Spleen (tissue), 11 donors: ENCODE data around the gene TNS2. TPM values are rescaled to one million over a fixed set of nuclear protein-coding genes. Genes with fewer than 3 reads are reported as not detected.
A peak's percentile ranks its signal among the peaks of the same experiment; 100 is the strongest.

Experiments
- DNase-seq: peaks from one replicate; pipeline ENCODE4 v3.0.0-alpha.2; 2020
- H3K27ac ChIP-seq, 8 donors: fragments of 200-600 bp; sonication (generic) in 7 of 8; 1 replicate in 4 of 8; 2 replicates in 4 of 8; pipeline versions ENCODE4 v1.5.0 to v1.8.0; 2016 to 2021; ENCODE audit warnings: inconsistent platforms in 4 of 8, mild to moderate bottlenecking in 4 of 8, moderate library complexity in 1 of 8
- H3K27me3 ChIP-seq, 7 donors: fragments of 200-600 bp; sonication (generic) in 6 of 7; replicated peaks in 1 of 7; 1 replicate in 4 of 7; 2 replicates in 3 of 7; pipeline versions ENCODE4 v1.5.0 to v1.8.0; 2016 to 2021; ENCODE audit warnings: inconsistent platforms in 3 of 7, mild to moderate bottlenecking in 1 of 7
- H3K36me3 ChIP-seq, 6 donors: fragments of 200-600 bp; sonication (generic) in 5 of 6; 1 replicate in 4 of 6; 2 replicates in 2 of 6; pipeline versions ENCODE4 v1.5.0 to v1.8.0; 2016 to 2021; ENCODE audit warnings: inconsistent platforms in 2 of 6
- H3K4me1 ChIP-seq, 6 donors: fragments of 200-600 bp; sonication (generic) in 5 of 6; 1 replicate in 3 of 6; 2 replicates in 3 of 6; pipeline versions ENCODE4 v1.5.0 to v1.8.0; 2016 to 2021; ENCODE audit warnings: inconsistent platforms in 3 of 6
- H3K4me3 ChIP-seq, 8 donors: fragments of 200-600 bp; sonication (generic) in 7 of 8; 1 replicate in 4 of 8; 2 replicates in 4 of 8; pipeline versions ENCODE4 v1.5.0 to v1.8.0; 2016 to 2021; ENCODE audit warnings: inconsistent platforms in 4 of 8, mild to moderate bottlenecking in 4 of 8, moderate library complexity in 2 of 8
- H3K9me3 ChIP-seq, 8 donors: fragments of 200-600 bp; sonication (generic) in 7 of 8; 1 replicate in 4 of 8; 2 replicates in 4 of 8; pipeline versions ENCODE4 v1.5.0 to v1.8.0; 2016 to 2021; ENCODE audit warnings: inconsistent platforms in 4 of 8
- POLR2A ChIP-seq, 3 donors: fragments of 450-650 bp; IDR thresholded peaks; one replicate each; pipeline ENCODE4 v1.5.1; 2017; ENCODE audit warnings: antibody characterized with exemption in 3 of 3, mild to moderate bottlenecking in 1 of 3
- POLR2AphosphoS5 ChIP-seq, 3 donors: sonication (generic); formaldehyde crosslinking; IDR thresholded peaks; one replicate each; pipeline ENCODE4 v1.5.1; 2017; ENCODE audit warnings: antibody characterized with exemption in 3 of 3
- WGBS, 5 donors: extraction: QIAGEN DNeasy Blood & Tissue Kit in 3 of 5; methylation state at CpG; one replicate each; pipeline versions ENCODE4 v1.1.5 to v1.1.7; 2013 to 2018; 5-methylcytosine and 5-hydroxymethylcytosine counted together
- intact Hi-C: fragments of 100-400 bp; cut with DNase I; formaldehyde crosslinking; loops from one replicate; pipeline ENCODE4 v1.15.0; 2023; ENCODE audit warnings: low total_unique reads
- polyA plus RNA-seq, 3 donors: library from polyadenylated mRNA; stranded (reverse); fragments of 200-250 nt; gene quantifications; one replicate each; pipeline ENCODE4 v1.2.1, GENCODE V29; 2013
- total RNA-seq, 7 donors: library from RNA; depleted of rRNA in 3 of 7; stranded (reverse); fragments of >200 nt in 3 of 7; fragmentation: NEBNext Ultra II Directional in 4 of 7; extraction: Animal tissue kit (Norgen Biotek cat#: 25700) in 4 of 7; gene quantifications; one replicate each; pipeline versions ENCODE4 v1.1.0 to v1.2.1, GENCODE V29; 2016 to 2021
- TF ChIP-seq, protein P1 (sequence below), 11 experiments: fragments of 200-600 bp in 7 of 11; fragments of 450-650 bp in 4 of 11; sonication (generic) in 4 of 11; IDR thresholded peaks in 8 of 11; conservative IDR thresholded peaks in 3 of 11; 1 replicate in 7 of 11; 2 replicates in 4 of 11; pipeline versions ENCODE4 v1.4.0 to v1.8.0; 2016 to 2021; ENCODE audit warnings: antibody characterized with exemption in 11 of 11, inconsistent platforms in 4 of 11, mild to moderate bottlenecking in 1 of 11
- donor health status: healthy with polysubstance abuse.
- donor health status: DM: no; HTN: no; CAD: no; lungs with moderate emphysema.
- donor health status: DM: no; HTN: no; CAD: no.
- donor health status: Bipolar disorder and iron deficiency.
- donor health status: healthy.
- donor health status: DM: no; HTN: no; CAD: no.
- donor health status: DM: yes; HTN: yes; CAD: no.

TNS2 gene
- total and polyA plus RNA-seq, 10 donors = 36.6 to 301 (median 162) TPM

GRCh38 chr12:53074283-53074998 is 24.6 kb downstream of the TNS2 start:
- no peaks in the 10 kb centered on the region for H3K27me3 ChIP-seq
- no peak overlapping the region for H3K4me3 ChIP-seq
- TF ChIP-seq, protein P1, sequence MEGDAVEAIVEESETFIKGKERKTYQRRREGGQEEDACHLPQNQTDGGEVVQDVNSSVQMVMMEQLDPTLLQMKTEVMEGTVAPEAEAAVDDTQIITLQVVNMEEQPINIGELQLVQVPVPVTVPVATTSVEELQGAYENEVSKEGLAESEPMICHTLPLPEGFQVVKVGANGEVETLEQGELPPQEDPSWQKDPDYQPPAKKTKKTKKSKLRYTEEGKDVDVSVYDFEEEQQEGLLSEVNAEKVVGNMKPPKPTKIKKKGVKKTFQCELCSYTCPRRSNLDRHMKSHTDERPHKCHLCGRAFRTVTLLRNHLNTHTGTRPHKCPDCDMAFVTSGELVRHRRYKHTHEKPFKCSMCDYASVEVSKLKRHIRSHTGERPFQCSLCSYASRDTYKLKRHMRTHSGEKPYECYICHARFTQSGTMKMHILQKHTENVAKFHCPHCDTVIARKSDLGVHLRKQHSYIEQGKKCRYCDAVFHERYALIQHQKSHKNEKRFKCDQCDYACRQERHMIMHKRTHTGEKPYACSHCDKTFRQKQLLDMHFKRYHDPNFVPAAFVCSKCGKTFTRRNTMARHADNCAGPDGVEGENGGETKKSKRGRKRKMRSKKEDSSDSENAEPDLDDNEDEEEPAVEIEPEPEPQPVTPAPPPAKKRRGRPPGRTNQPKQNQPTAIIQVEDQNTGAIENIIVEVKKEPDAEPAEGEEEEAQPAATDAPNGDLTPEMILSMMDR (IDR thresholded peaks at IDR 0.05 in 8 of 11, conservative IDR thresholded peaks at IDR 0.05 in 3 of 11) = no peak
- no peak for TF ChIP-seq POLR2A (IDR thresholded peaks at IDR 0.05)
- no peak for TF ChIP-seq POLR2AphosphoS5 (IDR thresholded peaks at IDR 0.05)
- no peak for DNase-seq
- H3K4me1 ChIP-seq = peaks cover 33 to 97% (median 72%) of the 10 kb centered on the region in 6 donors
- WGBS, 5 donors = 90 to 96% (median 93%) methylated on average over 8 to 11 of the region's 11 CpGs
- peaks cover 0 to 84% (median 36%) of the 10 kb centered on the region in 6 donors for H3K36me3 ChIP-seq
- H3K9me3 ChIP-seq = no peaks in the 10 kb centered on the region
- intact Hi-C loops = loop anchor here (10.0 kb wide), 1 partner anchor 130 kb away; the partner anchor contains the start of gene ITGB7
- H3K27ac ChIP-seq = peak overlapping the region in 5 of 8 donors; percentile 36 to 94 (median 70)

DNA sequence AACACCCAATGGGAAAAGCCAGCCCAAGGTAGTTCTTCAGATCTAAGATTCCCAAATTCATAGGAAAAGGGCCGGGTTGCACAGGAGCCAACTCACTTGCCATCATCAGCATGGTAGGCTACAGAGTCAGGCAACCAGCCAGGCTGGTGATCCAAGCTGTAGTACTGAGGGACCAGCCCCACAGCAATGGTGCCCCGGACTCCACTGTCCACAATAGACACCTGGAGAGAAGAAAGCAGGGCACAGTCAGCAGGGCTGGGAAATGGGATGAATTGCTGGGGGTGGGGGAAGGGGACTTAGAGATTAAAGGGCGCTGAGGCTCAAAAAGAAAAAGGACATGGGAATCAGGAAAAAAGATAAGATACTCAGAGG is 25.1 kb downstream of the TNS2 start:
- Histone ChIP-seq H3K36me3 (peaks cover 0 to 78% (median 34%) of the 10 kb centered on the region in 6 donors), H3K27ac (peak overlapping the region in 4 of 8 donors; percentile 68 to 94 (median 74)), H3K4me1 (peaks cover 33 to 97% (median 71%) of the 10 kb centered on the region in 6 donors), H3K27me3 (no peaks in the 10 kb centered on the region), H3K9me3 (no peaks in the 10 kb centered on the region), H3K4me3 (no peak overlapping the region)
- intact Hi-C loops = loop anchor here (10.0 kb wide), 1 partner anchor 130 kb away; the partner anchor contains the start of gene ITGB7
- TF ChIP-seq, protein P1 (IDR thresholded peaks at IDR 0.05 in 8 of 11, conservative IDR thresholded peaks at IDR 0.05 in 3 of 11) = no peak
- TF ChIP-seq POLR2A (IDR thresholded peaks at IDR 0.05) (no peak), POLR2AphosphoS5 (IDR thresholded peaks at IDR 0.05) (no peak)
- DNase-seq = no peak
- 96 to 100% (median 98%) methylated on average over 3 of the region's 3 CpGs for WGBS, 5 donors

GRCh38 chr12:53076461-53076860 is 26.6 kb downstream of the TNS2 start:
- peaks cover 0 to 63% (median 30%) of the 10 kb centered on the region in 6 donors for H3K36me3 ChIP-seq
- 85 to 98% (median 94%) methylated on average over 3 of the region's 3 CpGs for WGBS, 5 donors
- no peak for TF ChIP-seq POLR2AphosphoS5 (IDR thresholded peaks at IDR 0.05)
- no peak for TF ChIP-seq POLR2A (IDR thresholded peaks at IDR 0.05)
- TF ChIP-seq, protein P1 (IDR thresholded peaks at IDR 0.05 in 8 of 11, conservative IDR thresholded peaks at IDR 0.05 in 3 of 11) = no peak
- H3K4me1 ChIP-seq = peaks cover 29 to 88% (median 60%) of the 10 kb centered on the region in 6 donors
- peak overlapping the region in 5 of 8 donors; percentile 2 to 94 (median 68) for H3K27ac ChIP-seq
- H3K4me3 ChIP-seq = no peak overlapping the region
- intact Hi-C loops = loop anchor here (10.0 kb wide), 1 partner anchor 128 kb away; the partner anchor contains the start of gene ITGB7
- H3K27me3 ChIP-seq = no peaks in the 10 kb centered on the region
- no peaks in the 10 kb centered on the region for H3K9me3 ChIP-seq
- no peak for DNase-seq

GRCh38 chr12:53077030-53077429 is 27.2 kb downstream of the TNS2 start:
- WGBS, 5 donors = 93 to 99% (median 97%) methylated on average over 8 of the region's 8 CpGs
- Histone ChIP-seq H3K9me3 (no peaks in the 10 kb centered on the region), H3K4me3 (no peak overlapping the region), H3K36me3 (peaks cover 0 to 58% (median 29%) of the 10 kb centered on the region in 6 donors), H3K27ac (peak overlapping the region in 2 of 8 donors; percentile 36 to 94), H3K4me1 (peaks cover 23 to 82% (median 54%) of the 10 kb centered on the region in 6 donors), H3K27me3 (no peaks in the 10 kb centered on the region)
- TF ChIP-seq POLR2AphosphoS5 (IDR thresholded peaks at IDR 0.05) (no peak), POLR2A (IDR thresholded peaks at IDR 0.05) (no peak)
- TF ChIP-seq, protein P1 (IDR thresholded peaks at IDR 0.05 in 8 of 11, conservative IDR thresholded peaks at IDR 0.05 in 3 of 11) = no peak
- DNase-seq = no peak
- intact Hi-C loops = loop anchor here (10.0 kb wide), 1 partner anchor 128 kb away; the partner anchor contains the start of gene ITGB7
